GM20000 (cell line): Measurements from ENCODE around the gene CLSTN1.

Experiments
- DNase-seq: peaks from one replicate; pipeline ENCODE4 v3.0.0; 2012; ENCODE audit warnings: low spot score
- CTCF ChIP-seq: IDR thresholded peaks from 2 replicates; pipeline ENCODE4 v1.5.1; 2012; ENCODE audit warnings: mild to moderate bottlenecking, control low read depth; ENCODE audit errors: extremely low read depth, missing control alignments

Gene CLSTN1

DNA sequence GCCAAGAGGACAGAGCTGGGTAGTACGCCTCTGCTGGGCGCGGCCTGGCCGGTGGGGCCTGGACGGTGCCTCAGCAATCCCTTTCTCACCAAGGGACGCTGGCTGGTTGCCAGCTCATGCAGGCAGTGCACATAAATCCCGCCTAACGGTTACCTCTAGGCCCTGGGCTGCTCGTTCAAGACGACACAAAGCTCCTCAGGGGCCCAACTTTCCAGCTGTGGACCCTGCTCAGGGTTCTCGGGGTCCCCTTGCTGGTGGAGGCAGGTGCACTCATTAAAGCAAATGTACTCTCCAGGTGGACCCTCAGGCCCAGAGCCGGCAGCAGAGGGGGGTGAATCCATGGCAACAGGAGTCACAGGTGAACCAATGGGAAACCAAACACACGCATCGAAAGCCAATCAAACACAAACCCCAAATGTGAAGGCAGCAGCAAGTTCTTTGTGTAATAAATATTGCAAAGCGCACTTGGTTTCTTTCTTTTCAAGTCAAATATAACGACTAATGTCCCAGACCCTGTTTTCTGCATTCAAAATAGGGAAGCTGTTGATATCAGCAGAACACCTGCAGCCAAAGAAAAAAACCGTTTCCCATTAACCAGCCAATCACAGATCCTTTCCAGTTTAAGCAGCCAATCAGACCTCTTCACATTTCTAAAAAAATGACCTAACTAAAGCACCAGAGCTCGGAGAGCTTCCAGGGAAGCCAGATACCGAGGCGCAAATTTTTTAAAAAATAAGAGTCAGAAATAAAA lies 26.1 kb upstream of the CLSTN1 start:
- TF ChIP-seq CTCF: no peak
- peak; percentile 82 for DNase-seq

GRCh38 chr1:9848022-9848421 lies 24.3 kb upstream of the CLSTN1 start:
- no peak for TF ChIP-seq CTCF
- DNase-seq: no peak

- TF ChIP-seq CTCF: no peak
- no peak for DNase-seq
These were observed 23.5 kb upstream of the CLSTN1 start for GRCh38 chr1:9847269-9847668.

GRCh38 chr1:9846611-9847171 lies 22.9 kb upstream of the CLSTN1 start:
- no peak for TF ChIP-seq CTCF
- no peak for DNase-seq

GRCh38 chr1:9845914-9846313 lies 22.1 kb upstream of the CLSTN1 start:
- DNase-seq: no peak
- no peak for TF ChIP-seq CTCF

DNA sequence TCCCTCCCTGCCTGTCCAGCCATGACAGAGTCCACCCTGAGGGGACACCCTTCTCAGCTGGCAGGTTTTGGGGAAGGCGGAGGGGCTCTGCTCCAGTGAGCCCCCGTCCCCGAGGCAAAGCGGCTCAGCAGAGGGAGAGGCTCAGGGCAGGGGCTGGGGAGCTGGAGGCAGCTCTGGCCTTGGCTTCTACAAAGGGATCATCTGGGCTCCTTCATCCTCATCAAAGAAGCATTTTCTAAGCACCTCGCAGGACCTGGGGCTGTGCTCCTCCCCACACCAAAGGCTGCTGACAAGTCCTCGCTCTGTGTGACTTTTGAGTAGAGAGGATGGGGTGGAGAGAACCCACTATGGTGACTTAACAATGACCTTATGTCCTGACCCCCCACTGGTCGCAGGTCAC lies 21.0 kb upstream of the CLSTN1 start:
- TF ChIP-seq CTCF: no peak
- DNase-seq: no peak

GRCh38 chr1:9844106-9844505 lies 20.3 kb upstream of the CLSTN1 start:
- TF ChIP-seq CTCF: no peak
- DNase-seq: no peak
